Activated naive CD4-positive, alpha-beta T cell treated with anti-CD3 and anti-CD28 coated beads, Interleukin-2, amount 50 U/mL, for 72 hours (primary cell): ENCODE data around the gene SLC44A1. TPM values are rescaled to one million over a fixed set of nuclear protein-coding genes. Genes with fewer than 3 reads are reported as not detected.
A peak's percentile ranks its signal among the peaks of the same experiment; 100 is the strongest.

Experiments used
- ATAC-seq, 2 donors: fragments of 150-1000 bp; cut with Tn5 transposase; 2 replicates each; pipeline ENCODE4 v1.10.0; 2021; ENCODE audit warnings: mild to moderate bottlenecking in 2 of 2, moderate library complexity in 2 of 2
- DNase-seq, 2 donors: peaks; one replicate each; pipeline ENCODE4 v3.0.0; 2021 to 2022; ENCODE audit warnings: low spot score in 2 of 2
- H3K27ac Mint-ChIP-seq, 2 donors: one replicate each; pipeline ENCODE4 v1.8.0; 2022; ENCODE audit warnings: mild to moderate bottlenecking in 2 of 2, mixed read lengths in 2 of 2
- H3K36me3 Mint-ChIP-seq, 2 donors: one replicate each; pipeline ENCODE4 v1.8.0; 2022; ENCODE audit warnings: mixed read lengths in 2 of 2
- H3K9me3 Mint-ChIP-seq, 2 donors: one replicate each; pipeline ENCODE4 v1.8.0; 2022; ENCODE audit warnings: mixed read lengths in 2 of 2
- total RNA-seq, 2 donors: library from RNA; stranded (reverse); gene quantifications; one replicate each; pipeline ENCODE4 v1.2.3, GENCODE V29; 2022

SLC44A1 gene
- total RNA-seq, 2 donors from 2014 or later: 6.0 to 11.2 TPM

GRCh38 chr9:105282870-105283621, 38.6 kb downstream of the SLC44A1 start:
- DNase-seq: no peak
- no peaks in the 10 kb centered on the region for H3K36me3 Mint-ChIP-seq
- ATAC-seq: no peak
- H3K27ac Mint-ChIP-seq: no peak overlapping the region
- peaks cover 0 to 7% of the 10 kb centered on the region in 2 donors for H3K9me3 Mint-ChIP-seq

- Mint-ChIP-seq H3K9me3 (peaks cover 0 to 7% of the 10 kb centered on the region in 2 donors), H3K36me3 (no peaks in the 10 kb centered on the region), H3K27ac (no peak overlapping the region)
- no peak for DNase-seq
- ATAC-seq: no peak
Observed at GRCh38 chr9:105283795-105284194, 39.3 kb downstream of the SLC44A1 start.

- no peaks in the 10 kb centered on the region for H3K36me3 Mint-ChIP-seq
- DNase-seq (no peak), ATAC-seq (peak in 1 of 2 donors; percentile 50)
- H3K27ac Mint-ChIP-seq: no peak overlapping the region
- H3K9me3 Mint-ChIP-seq: peaks cover 0 to 7% of the 10 kb centered on the region in 2 donors
Observed at GRCh38 chr9:105284463-105284862, 40.0 kb downstream of the SLC44A1 start.

GRCh38 chr9:105286098-105286497, 41.6 kb downstream of the SLC44A1 start:
- no peak for ATAC-seq
- DNase-seq: no peak
- no peak overlapping the region for H3K27ac Mint-ChIP-seq
- H3K36me3 Mint-ChIP-seq: no peaks in the 10 kb centered on the region
- H3K9me3 Mint-ChIP-seq: peaks cover 0 to 7% of the 10 kb centered on the region in 2 donors

- ATAC-seq: no peak
- Mint-ChIP-seq H3K9me3 (no peaks in the 10 kb centered on the region), H3K27ac (no peak overlapping the region), H3K36me3 (no peaks in the 10 kb centered on the region)
- no peak for DNase-seq
Observed at GRCh38 chr9:105289305-105289704, 44.9 kb downstream of the SLC44A1 start.

GRCh38 chr9:105290418-105290817, 46.0 kb downstream of the SLC44A1 start:
- Mint-ChIP-seq H3K36me3 (no peaks in the 10 kb centered on the region), H3K9me3 (no peaks in the 10 kb centered on the region), H3K27ac (no peak overlapping the region)
- DNase-seq: no peak
- no peak for ATAC-seq

GRCh38 chr9:105290954-105291353, 46.5 kb downstream of the SLC44A1 start:
- Mint-ChIP-seq H3K9me3 (no peaks in the 10 kb centered on the region), H3K27ac (no peak overlapping the region), H3K36me3 (no peaks in the 10 kb centered on the region)
- ATAC-seq (no peak), DNase-seq (no peak)

GRCh38 chr9:105291422-105291859, 47.0 kb downstream of the SLC44A1 start:
- DNase-seq: no peak
- no peak overlapping the region for H3K27ac Mint-ChIP-seq
- no peaks in the 10 kb centered on the region for H3K9me3 Mint-ChIP-seq
- no peak for ATAC-seq
- no peaks in the 10 kb centered on the region for H3K36me3 Mint-ChIP-seq

- no peak overlapping the region for H3K27ac Mint-ChIP-seq
Observed at GRCh38 chr9:105291938-105292337, 47.5 kb downstream of the SLC44A1 start.

GRCh38 chr9:105293408-105293807, 49.0 kb downstream of the SLC44A1 start:
- H3K27ac Mint-ChIP-seq: no peak overlapping the region

More at GRCh38 chr9:105291938-105292337, 47.5 kb downstream of the SLC44A1 start:
- ATAC-seq (no peak), DNase-seq (no peak)
- H3K36me3 Mint-ChIP-seq: no peaks in the 10 kb centered on the region
- H3K9me3 Mint-ChIP-seq: no peaks in the 10 kb centered on the region

GRCh38 chr9:105295201-105295550, 50.7 kb downstream of the SLC44A1 start:
- Mint-ChIP-seq H3K27ac (peak overlapping the region in 1 of 2 donors; percentile 29), H3K9me3 (no peaks in the 10 kb centered on the region), H3K36me3 (no peaks in the 10 kb centered on the region)
- ATAC-seq (no peak), DNase-seq (no peak)

More at GRCh38 chr9:105293408-105293807, 49.0 kb downstream of the SLC44A1 start:
- ATAC-seq: no peak
- DNase-seq: no peak
- H3K36me3 Mint-ChIP-seq: no peaks in the 10 kb centered on the region
- H3K9me3 Mint-ChIP-seq: no peaks in the 10 kb centered on the region

GRCh38 chr9:105295986-105296385, 51.5 kb downstream of the SLC44A1 start:
- no peaks in the 10 kb centered on the region for H3K9me3 Mint-ChIP-seq
- ATAC-seq (no peak), DNase-seq (no peak)
- H3K36me3 Mint-ChIP-seq: no peaks in the 10 kb centered on the region
- H3K27ac Mint-ChIP-seq: no peak overlapping the region

- no peak for ATAC-seq
- no peak for DNase-seq
- Mint-ChIP-seq H3K9me3 (no peaks in the 10 kb centered on the region), H3K27ac (no peak overlapping the region), H3K36me3 (no peaks in the 10 kb centered on the region)
Observed at GRCh38 chr9:105296445-105296844, 52.0 kb downstream of the SLC44A1 start.

GRCh38 chr9:105296877-105297287, 52.4 kb downstream of the SLC44A1 start:
- Mint-ChIP-seq H3K36me3 (no peaks in the 10 kb centered on the region), H3K27ac (no peak overlapping the region), H3K9me3 (no peaks in the 10 kb centered on the region)
- DNase-seq (no peak), ATAC-seq (peak in 1 of 2 donors; percentile 47)

- Mint-ChIP-seq H3K27ac (no peak overlapping the region), H3K9me3 (no peaks in the 10 kb centered on the region), H3K36me3 (peaks cover 0 to 2% of the 10 kb centered on the region in 2 donors)
- no peak for DNase-seq
- no peak for ATAC-seq
Observed at GRCh38 chr9:105297442-105298075, 53.1 kb downstream of the SLC44A1 start.

- ATAC-seq (peak; percentile 92 to 93), DNase-seq (peak in 1 of 2 donors; percentile 9)
- Mint-ChIP-seq H3K36me3 (peaks cover 8 to 9% of the 10 kb centered on the region in 2 donors), H3K27ac (peak overlapping the region; percentile 0 to 15), H3K9me3 (no peaks in the 10 kb centered on the region)
Observed at GRCh38 chr9:105299190-105299854, 54.9 kb downstream of the SLC44A1 start.

GRCh38 chr9:105302728-105303127, 58.3 kb downstream of the SLC44A1 start:
- DNase-seq: no peak
- no peaks in the 10 kb centered on the region for H3K9me3 Mint-ChIP-seq
- H3K27ac Mint-ChIP-seq: no peak overlapping the region
- no peak for ATAC-seq
- peaks cover 8 to 9% of the 10 kb centered on the region in 2 donors for H3K36me3 Mint-ChIP-seq
